Retinal pigment epithelial cell (primary cell): Measurements from ENCODE around the gene FRMD1.
A peak's percentile ranks its signal among the peaks of the same experiment; 100 is the strongest.

Experiments
- DNase-seq: peaks from one replicate; pipeline ENCODE4 v3.0.0-alpha.2; 2010; ENCODE audit warnings: low read depth
- H3K4me3 ChIP-seq: 2 replicates; pipeline ENCODE4 v1.5.1; 2011; ENCODE audit warnings: mild to moderate bottlenecking, low read length, control low read depth, moderate library complexity
- TF ChIP-seq, protein P1 (sequence below): conservative IDR thresholded peaks from 2 replicates; pipeline ENCODE4 v1.5.1; 2011; ENCODE audit warnings: low read depth, low read length, control low read depth, inconsistent platforms

The FRMD1 gene

DNA sequence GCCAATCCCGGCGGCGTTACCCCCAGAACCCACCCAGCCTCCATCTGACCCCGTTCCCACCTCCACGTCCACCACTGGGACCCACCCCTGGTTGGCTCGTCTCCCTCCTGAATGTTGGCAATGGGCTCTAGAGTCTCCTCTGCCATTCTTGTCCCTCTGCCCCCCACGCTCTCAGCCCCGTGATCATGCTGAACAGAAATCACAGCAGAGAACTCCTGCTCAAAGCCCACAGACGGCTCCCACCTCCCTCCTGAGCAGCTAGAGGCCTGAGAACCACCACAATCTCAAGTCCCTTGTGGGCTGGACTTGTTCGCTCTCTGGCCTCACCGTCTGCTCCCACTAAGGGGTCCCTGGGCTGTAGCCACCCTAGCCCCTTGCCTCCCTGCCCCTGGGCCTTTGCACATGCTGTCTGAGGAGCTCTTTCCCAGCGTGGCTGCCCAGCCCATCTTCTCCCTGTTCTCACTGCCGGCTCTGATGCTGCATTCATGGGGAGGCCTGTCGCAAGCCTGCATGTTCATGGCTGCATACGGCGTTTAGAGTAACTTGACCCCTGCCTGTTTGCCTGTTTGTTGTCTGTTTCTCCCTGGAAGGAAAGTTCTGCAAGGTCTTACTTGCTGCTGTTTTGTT, 11.2 kb upstream of the FRMD1 start:
- no peak for DNase-seq
- H3K4me3 ChIP-seq: no peak overlapping the region
- TF ChIP-seq, protein P1, sequence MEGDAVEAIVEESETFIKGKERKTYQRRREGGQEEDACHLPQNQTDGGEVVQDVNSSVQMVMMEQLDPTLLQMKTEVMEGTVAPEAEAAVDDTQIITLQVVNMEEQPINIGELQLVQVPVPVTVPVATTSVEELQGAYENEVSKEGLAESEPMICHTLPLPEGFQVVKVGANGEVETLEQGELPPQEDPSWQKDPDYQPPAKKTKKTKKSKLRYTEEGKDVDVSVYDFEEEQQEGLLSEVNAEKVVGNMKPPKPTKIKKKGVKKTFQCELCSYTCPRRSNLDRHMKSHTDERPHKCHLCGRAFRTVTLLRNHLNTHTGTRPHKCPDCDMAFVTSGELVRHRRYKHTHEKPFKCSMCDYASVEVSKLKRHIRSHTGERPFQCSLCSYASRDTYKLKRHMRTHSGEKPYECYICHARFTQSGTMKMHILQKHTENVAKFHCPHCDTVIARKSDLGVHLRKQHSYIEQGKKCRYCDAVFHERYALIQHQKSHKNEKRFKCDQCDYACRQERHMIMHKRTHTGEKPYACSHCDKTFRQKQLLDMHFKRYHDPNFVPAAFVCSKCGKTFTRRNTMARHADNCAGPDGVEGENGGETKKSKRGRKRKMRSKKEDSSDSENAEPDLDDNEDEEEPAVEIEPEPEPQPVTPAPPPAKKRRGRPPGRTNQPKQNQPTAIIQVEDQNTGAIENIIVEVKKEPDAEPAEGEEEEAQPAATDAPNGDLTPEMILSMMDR: no peak

DNA sequence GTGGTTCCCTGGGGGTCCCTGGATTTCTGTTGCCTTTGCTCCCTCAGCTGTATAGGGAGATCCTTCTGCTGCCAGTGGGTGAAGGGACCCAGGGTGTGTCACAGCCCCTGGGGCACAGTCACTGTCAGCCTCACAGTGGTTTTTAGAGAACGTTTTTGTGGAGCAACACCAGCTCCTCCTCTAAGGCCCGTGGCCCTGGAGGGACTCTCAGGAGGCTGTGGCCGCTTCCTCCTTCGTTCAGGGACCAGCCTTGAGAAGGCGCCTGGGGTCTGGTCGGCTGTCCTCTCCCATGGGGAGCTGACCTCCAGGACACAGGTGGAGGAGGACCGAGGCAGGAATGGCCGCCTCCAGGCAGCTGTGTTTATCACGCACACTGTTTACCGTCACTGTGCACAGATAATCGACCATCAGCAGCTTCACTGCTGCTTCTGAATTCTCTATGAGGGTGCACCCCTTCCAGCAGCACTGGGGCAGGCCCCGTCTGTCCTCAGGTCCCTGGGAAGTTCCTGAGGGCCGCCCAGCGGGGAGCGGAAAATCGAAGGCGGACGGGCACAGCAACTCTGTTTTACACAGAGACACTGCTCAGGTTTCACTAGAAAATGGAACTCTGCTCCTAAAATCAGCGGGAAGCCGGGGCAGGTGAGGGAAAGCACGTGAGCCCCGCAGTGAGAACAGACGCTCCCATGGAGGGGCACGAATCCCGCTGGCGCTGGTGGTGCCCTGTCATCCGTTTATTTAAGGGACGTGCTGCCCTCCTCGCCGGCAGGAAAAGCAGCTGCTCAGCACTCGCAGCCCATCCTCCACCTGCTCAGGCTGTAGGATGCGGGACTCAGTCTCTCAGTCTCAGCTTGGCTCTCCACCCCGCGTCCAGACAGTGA, 10.4 kb upstream of the FRMD1 start:
- no peak for DNase-seq
- TF ChIP-seq, protein P1: no peak
- H3K4me3 ChIP-seq: no peak overlapping the region

DNA sequence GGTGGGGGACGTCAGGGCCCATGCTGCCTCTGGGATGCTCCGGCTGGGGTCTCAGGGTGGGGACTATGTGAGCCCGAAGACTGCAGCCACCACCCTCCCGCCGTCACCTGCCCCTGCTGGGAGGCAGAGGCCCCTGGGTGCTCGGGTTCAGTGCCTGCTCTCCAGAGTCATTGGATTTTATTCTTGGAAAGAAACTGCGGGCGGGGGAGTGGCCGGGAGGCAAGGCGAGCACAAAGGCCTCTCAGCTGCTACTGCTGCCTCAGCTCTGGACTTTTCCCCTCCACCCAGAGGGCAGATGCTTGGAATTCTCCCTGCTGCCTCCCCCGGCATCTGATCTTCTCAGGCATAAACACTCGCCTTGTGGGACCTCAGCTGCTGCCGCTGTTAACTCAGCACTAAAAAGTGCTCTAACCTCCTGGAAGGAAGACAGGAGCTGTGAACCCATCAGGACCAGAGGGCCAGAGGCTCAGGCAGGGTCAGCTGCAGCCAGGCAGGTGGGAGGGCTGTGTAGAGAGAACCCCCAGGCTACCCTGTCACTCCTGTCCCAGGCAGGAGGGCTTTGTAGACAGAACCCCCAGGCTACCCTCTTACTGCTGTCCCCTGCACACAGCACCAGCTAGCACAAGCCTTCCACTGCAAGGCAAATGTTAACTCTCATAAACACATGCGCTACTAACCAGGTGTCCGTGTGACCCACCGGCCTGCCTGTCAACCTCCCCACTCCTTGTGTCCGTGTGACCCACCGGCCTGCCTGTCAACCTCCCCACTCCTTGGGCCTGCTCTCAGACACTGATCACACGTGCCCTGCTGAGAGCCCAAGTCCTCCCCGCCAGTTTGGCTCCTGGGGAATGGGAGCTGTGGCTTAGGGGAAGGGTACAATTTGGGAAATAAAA, 9.4 kb upstream of the FRMD1 start:
- TF ChIP-seq, protein P1: no peak
- H3K4me3 ChIP-seq: no peak overlapping the region
- DNase-seq: peak; percentile 52

DNA sequence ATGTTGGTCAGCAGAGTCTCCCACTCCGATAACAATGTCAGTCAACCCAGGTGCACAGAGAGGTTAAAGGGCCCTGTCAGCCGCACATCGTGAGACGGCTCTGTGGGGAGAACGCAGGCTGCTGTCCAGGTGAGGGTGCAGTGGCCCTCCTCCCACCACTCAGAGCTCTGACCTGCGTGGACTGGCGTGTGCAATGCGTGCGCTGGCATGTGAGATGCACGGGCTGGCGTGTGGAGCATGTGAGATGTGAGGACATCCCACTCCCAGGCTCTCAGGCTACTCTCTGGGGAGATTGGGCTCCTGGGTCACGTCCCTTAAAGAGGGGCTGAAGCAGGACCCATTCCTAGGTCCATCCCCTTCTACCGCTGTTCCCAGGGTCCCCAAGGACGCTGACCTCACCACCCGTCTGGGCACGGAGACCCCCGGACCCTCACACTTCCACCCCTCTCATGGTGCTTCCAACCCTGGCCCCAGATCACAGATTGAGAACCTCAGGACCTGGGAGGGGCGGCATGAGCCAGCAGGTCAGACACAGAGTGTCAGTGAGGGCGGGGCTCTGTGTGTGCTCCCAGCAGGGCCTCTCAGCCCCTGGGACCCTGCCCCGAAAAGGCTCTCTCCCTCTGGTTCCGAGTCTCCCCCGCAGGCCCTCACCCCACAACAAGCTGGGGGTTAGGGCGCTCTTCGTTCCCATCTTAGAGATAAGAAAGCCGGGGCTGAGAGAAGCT, 8.6 kb upstream of the FRMD1 start:
- DNase-seq: no peak
- TF ChIP-seq, protein P1: no peak
- no peak overlapping the region for H3K4me3 ChIP-seq

- TF ChIP-seq, protein P1: no peak
- no peak overlapping the region for H3K4me3 ChIP-seq
- DNase-seq: no peak
Observed at GRCh38 chr6:168086616-168087015, 7.6 kb upstream of the FRMD1 start.

- TF ChIP-seq, protein P1: no peak
- DNase-seq: no peak
- H3K4me3 ChIP-seq: no peak overlapping the region
Observed at GRCh38 chr6:168086066-168086465, 7.1 kb upstream of the FRMD1 start.
